Prostate gland (tissue), 2 donors: Measurements from ENCODE around the gene DPYD. TPM values are rescaled to one million over a fixed set of nuclear protein-coding genes. Genes with fewer than 3 reads are reported as not detected.

Source experiments
- DNase-seq: peaks from one replicate; pipeline ENCODE4 v3.0.0-alpha.2; 2019; ENCODE audit warnings: low spot score
- H3K27ac ChIP-seq, 2 donors: fragments of 200-600 bp; sonication (generic); 2 replicates each; pipeline ENCODE4 v1.5.1; 2017 to 2019
- H3K27me3 ChIP-seq: fragments of 200-600 bp; sonication (generic); replicated peaks from 2 replicates; pipeline ENCODE4 v1.5.1; 2019; ENCODE audit not compliant: insufficient read depth
- H3K36me3 ChIP-seq, 2 donors: fragments of 200-600 bp; sonication (generic); 1 replicate in 1 of 2; 2 replicates in 1 of 2; pipeline versions ENCODE4 v1.5.1 to v1.8.1; 2017 to 2019
- H3K4me1 ChIP-seq: fragments of 200-600 bp; sonication (generic); replicated peaks from 2 replicates; pipeline ENCODE4 v1.5.1; 2019
- H3K4me3 ChIP-seq, 2 donors: fragments of 200-600 bp; sonication (generic); 2 replicates each; pipeline ENCODE4 v1.5.1; 2017 to 2019
- H3K9me3 ChIP-seq: fragments of 200-600 bp; sonication (generic); 2 replicates; pipeline ENCODE4 v1.5.1; 2017
- POLR2A ChIP-seq: fragments of 450-650 bp; IDR thresholded peaks from one replicate; pipeline ENCODE4 v1.6.1; 2016; ENCODE audit warnings: antibody characterized with exemption, mild to moderate bottlenecking
- POLR2AphosphoS5 ChIP-seq: sonication (generic); formaldehyde crosslinking; IDR thresholded peaks from one replicate; pipeline ENCODE4 v1.6.1; 2017; ENCODE audit warnings: antibody characterized with exemption
- WGBS: methylation state at CpG from one replicate; pipeline ENCODE4 v1.1.5; 2018; 5-methylcytosine and 5-hydroxymethylcytosine counted together
- intact Hi-C: fragments of 100-400 bp; cut with DNase I; formaldehyde crosslinking; loops from one replicate; pipeline ENCODE4 v1.14.2; 2022
- total RNA-seq, 2 donors: library from RNA; depleted of rRNA; stranded (reverse); fragments of >200 nt; gene quantifications; one replicate each; pipeline ENCODE4 v1.1.0, GENCODE V29; 2016
- TF ChIP-seq, protein P1 (sequence below), 4 experiments: fragments of 200-600 bp in 2 of 4; fragments of 450-650 bp in 2 of 4; sonication (generic) in 2 of 4; IDR thresholded peaks; 1 replicate in 3 of 4; 2 replicates in 1 of 4; pipeline ENCODE4 v1.5.1; 2016 to 2019; ENCODE audit warnings: antibody characterized with exemption in 4 of 4, mild to moderate bottlenecking in 2 of 4, moderate library complexity in 2 of 4

The DPYD gene
- total RNA-seq, 2 donors from 2014 or later, result 18.2 to 19.7 TPM

GRCh38 chr1:97533358-97533757 is 387.5 kb downstream of the DPYD start:
- H3K4me1 ChIP-seq, result no peaks in the 10 kb centered on the region
- no peak for DNase-seq
- TF ChIP-seq POLR2A, result no peak
- TF ChIP-seq POLR2AphosphoS5, result no peak
- TF ChIP-seq, protein P1, sequence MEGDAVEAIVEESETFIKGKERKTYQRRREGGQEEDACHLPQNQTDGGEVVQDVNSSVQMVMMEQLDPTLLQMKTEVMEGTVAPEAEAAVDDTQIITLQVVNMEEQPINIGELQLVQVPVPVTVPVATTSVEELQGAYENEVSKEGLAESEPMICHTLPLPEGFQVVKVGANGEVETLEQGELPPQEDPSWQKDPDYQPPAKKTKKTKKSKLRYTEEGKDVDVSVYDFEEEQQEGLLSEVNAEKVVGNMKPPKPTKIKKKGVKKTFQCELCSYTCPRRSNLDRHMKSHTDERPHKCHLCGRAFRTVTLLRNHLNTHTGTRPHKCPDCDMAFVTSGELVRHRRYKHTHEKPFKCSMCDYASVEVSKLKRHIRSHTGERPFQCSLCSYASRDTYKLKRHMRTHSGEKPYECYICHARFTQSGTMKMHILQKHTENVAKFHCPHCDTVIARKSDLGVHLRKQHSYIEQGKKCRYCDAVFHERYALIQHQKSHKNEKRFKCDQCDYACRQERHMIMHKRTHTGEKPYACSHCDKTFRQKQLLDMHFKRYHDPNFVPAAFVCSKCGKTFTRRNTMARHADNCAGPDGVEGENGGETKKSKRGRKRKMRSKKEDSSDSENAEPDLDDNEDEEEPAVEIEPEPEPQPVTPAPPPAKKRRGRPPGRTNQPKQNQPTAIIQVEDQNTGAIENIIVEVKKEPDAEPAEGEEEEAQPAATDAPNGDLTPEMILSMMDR (IDR thresholded peaks at IDR 0.05), result no peak
- H3K27ac ChIP-seq, result no peak overlapping the region
- no peak overlapping the region for H3K4me3 ChIP-seq
- H3K9me3 ChIP-seq, result no peaks in the 10 kb centered on the region
- WGBS, result 94% methylated on average over 2 of the region's 2 CpGs
- H3K27me3 ChIP-seq, result no peaks in the 10 kb centered on the region
- H3K36me3 ChIP-seq, result no peaks in the 10 kb centered on the region
- intact Hi-C loops, result no loop called here

- intact Hi-C loops, result no loop called here
- Histone ChIP-seq H3K9me3 (no peaks in the 10 kb centered on the region), H3K4me1 (no peaks in the 10 kb centered on the region), H3K27ac (no peak overlapping the region), H3K36me3 (no peaks in the 10 kb centered on the region), H3K4me3 (no peak overlapping the region), H3K27me3 (no peaks in the 10 kb centered on the region)
- 54% methylated on average over 1 of the region's 1 CpG for WGBS
- no peak for TF ChIP-seq POLR2AphosphoS5
- TF ChIP-seq POLR2A, result no peak
- TF ChIP-seq, protein P1 (IDR thresholded peaks at IDR 0.05), result no peak
- no peak for DNase-seq
These were observed 391.2 kb downstream of the DPYD start for GRCh38 chr1:97529600-97529999.

GRCh38 chr1:97524211-97524610 is 396.6 kb downstream of the DPYD start:
- Histone ChIP-seq H3K36me3 (no peaks in the 10 kb centered on the region), H3K4me1 (no peaks in the 10 kb centered on the region), H3K27ac (no peak overlapping the region), H3K27me3 (no peaks in the 10 kb centered on the region), H3K4me3 (no peak overlapping the region), H3K9me3 (no peaks in the 10 kb centered on the region)
- no peak for DNase-seq
- WGBS, result 85% methylated on average over 4 of the region's 4 CpGs
- intact Hi-C loops, result no loop called here
- TF ChIP-seq, protein P1 (IDR thresholded peaks at IDR 0.05), result no peak
- TF ChIP-seq POLR2AphosphoS5, result no peak
- TF ChIP-seq POLR2A, result no peak

DNA sequence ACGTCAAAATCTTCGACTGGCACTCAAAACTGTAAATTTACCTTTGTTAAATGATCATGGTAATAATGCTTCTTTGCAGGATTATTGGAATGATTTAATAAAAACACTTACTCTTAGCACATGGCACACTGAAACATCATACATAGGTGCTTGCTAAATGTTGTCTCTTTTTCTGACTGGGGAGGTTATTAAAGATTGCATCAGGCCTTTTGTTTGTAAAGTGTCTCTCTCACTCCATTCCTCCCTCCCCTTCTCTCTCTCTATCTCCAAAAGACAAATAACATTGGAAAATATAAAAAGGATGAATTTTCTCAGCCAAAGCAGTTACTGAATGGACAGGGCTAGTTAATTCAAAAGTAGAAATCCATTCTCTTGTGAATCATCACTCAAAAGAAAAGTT is 404.2 kb downstream of the DPYD start:
- no peaks in the 10 kb centered on the region for H3K27me3 ChIP-seq

DNA sequence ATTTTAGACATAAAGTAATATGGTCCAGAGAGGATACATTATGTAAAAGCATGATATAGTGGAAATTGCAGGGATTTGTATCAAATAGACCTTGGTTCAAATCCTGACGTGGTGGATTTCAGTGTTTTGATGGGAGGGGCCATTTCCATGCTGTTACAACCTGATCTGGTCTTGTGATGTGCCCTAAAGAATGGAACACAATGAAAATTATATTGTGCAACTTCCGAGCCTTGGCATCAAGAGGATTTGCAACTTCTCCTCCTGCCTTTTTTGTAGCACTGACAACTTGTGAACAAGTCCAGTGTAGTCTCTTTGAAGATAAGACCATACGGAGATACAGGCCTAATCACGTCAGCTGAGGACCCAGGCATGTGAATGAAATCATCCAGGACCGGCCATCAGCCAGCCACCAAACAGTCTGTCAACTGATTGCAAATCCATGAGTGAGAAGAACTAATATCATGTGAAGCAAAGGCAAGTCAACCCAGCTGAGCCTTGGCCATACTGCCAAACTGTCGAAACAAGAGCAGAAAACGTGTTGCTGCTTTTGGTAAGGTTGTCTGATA is 412.1 kb downstream of the DPYD start:
- H3K27ac ChIP-seq, result no peak overlapping the region
- intact Hi-C loops, result no loop called here
- H3K4me1 ChIP-seq, result no peaks in the 10 kb centered on the region
- no peaks in the 10 kb centered on the region for H3K9me3 ChIP-seq
- no peak overlapping the region for H3K4me3 ChIP-seq
- H3K27me3 ChIP-seq, result no peaks in the 10 kb centered on the region
- peaks cover 0 to 3% of the 10 kb centered on the region in 2 donors for H3K36me3 ChIP-seq
- TF ChIP-seq, protein P1 (IDR thresholded peaks at IDR 0.05), result no peak
- no peak for TF ChIP-seq POLR2AphosphoS5
- DNase-seq, result no peak
- 87% methylated on average over 7 of the region's 7 CpGs for WGBS

More for the DNA sequence above, 404.2 kb downstream of the DPYD start:
- Histone ChIP-seq H3K27ac (no peak overlapping the region), H3K4me3 (no peak overlapping the region), H3K36me3 (no peaks in the 10 kb centered on the region), H3K4me1 (no peaks in the 10 kb centered on the region), H3K9me3 (no peaks in the 10 kb centered on the region)
- no peak for DNase-seq
- intact Hi-C loops, result no loop called here
- WGBS, result 85% methylated on average over 2 of the region's 2 CpGs
- TF ChIP-seq, protein P1 (IDR thresholded peaks at IDR 0.05), result no peak
- TF ChIP-seq POLR2A (no peak), POLR2AphosphoS5 (no peak)
